Measurements from ENCODE around the gene ATXN10. TPM values are rescaled to one million over a fixed set of nuclear protein-coding genes. Genes with fewer than 3 reads are reported as not detected.

ATXN10 gene
- total RNA-seq, 1 experiment from 2014 or later: 135 TPM

- 0 out of 2 replicates have a peak, but pooled peaks cover 3% of the 10 kb centered on the region for H3K9me2 ChIP-seq (ENCODE audit: insufficient read depth)
- no peak overlapping the region for H3K9ac ChIP-seq (ENCODE audit: low read length)
- no peak overlapping the region for H3K27ac ChIP-seq (ENCODE audit: low read depth, low read length)
- H4K20me1 ChIP-seq (ENCODE audit: insufficient read depth): no peaks in the 10 kb centered on the region
- intact Hi-C loops (cut with micrococcal nuclease): loop anchor here (10.0 kb wide), 2 partner anchors 224 to 294 kb away; no protein-coding TSS in a partner anchor
- no peaks in the 10 kb centered on the region for H3K27me3 ChIP-seq (ENCODE audit: insufficient read depth, low read length)
- ChIA-PET POLR2A (no interaction called here), RAD21 (ENCODE audit: low non-redundant PET in 1 of 2, low total read pairs in 2 of 2, uncharacterized antibody in 2 of 2, unreplicated experiment in 2 of 2) (no interaction called here), CTCF (no interaction called here)
- H2AFZ ChIP-seq (ENCODE audit: low read depth, low read length, poor library complexity, severe bottlenecking): no peak overlapping the region
- no peak for ATAC-seq
- peaks cover 0 to 6% of the 10 kb centered on the region in 2 experiments; a peak in 1 of 4 replicates for H3K9me3 ChIP-seq (ENCODE audit: control insufficient read depth in 1 of 2, insufficient read depth in 1 of 2, low read depth in 1 of 2, low read length in 2 of 2)
- no peak overlapping the region for H3K4me3 ChIP-seq (replicated peaks in 1 of 2; ENCODE audit: low read depth in 1 of 2, low read length in 2 of 2)
- H3K4me1 ChIP-seq (ENCODE audit: control insufficient read depth in 1 of 2, insufficient read depth in 2 of 2, low read length in 2 of 2): peaks cover 0 to 3% of the 10 kb centered on the region in 2 experiments; a peak in 2 of 4 replicates
- no peaks in the 10 kb centered on the region for H3K36me3 ChIP-seq (ENCODE audit: control insufficient read depth in 1 of 2, insufficient read depth in 2 of 2, low read length in 2 of 2)
- no TSS peak for BruUV-seq (replicated peaks)
- DNase-seq (ENCODE audit: low read depth, low spot score): no peak
- H3K79me2 ChIP-seq (ENCODE audit: insufficient read depth, low read length): no peaks in the 10 kb centered on the region
- no peak overlapping the region for H3K4me2 ChIP-seq (ENCODE audit: low read length)
- TF ChIP-seq TCF7L2 (IDR thresholded peaks at IDR 0.05; ENCODE audit: borderline replicate concordance, extremely low read depth, insufficient read depth, insufficient read length) (no peak), POLR2AphosphoS5 (IDR thresholded peaks at IDR 0.05; ENCODE audit: low read depth, low read length) (no peak), CBX3 (IDR thresholded peaks at IDR 0.05; ENCODE audit: low read depth) (no peak), ZBTB33 (IDR thresholded peaks at IDR 0.05; ENCODE audit: extremely low read depth, insufficient replicate concordance, low read length) (no peak), SRF (IDR thresholded peaks at IDR 0.05; ENCODE audit: low read depth) (no peak), ZFX (IDR thresholded peaks at IDR 0.05) (no peak)
Observed at GRCh38 chr22:45868571-45869339, 197.1 kb downstream of the ATXN10 start.
